ENCODE results near the gene HOXB7.

DNA sequence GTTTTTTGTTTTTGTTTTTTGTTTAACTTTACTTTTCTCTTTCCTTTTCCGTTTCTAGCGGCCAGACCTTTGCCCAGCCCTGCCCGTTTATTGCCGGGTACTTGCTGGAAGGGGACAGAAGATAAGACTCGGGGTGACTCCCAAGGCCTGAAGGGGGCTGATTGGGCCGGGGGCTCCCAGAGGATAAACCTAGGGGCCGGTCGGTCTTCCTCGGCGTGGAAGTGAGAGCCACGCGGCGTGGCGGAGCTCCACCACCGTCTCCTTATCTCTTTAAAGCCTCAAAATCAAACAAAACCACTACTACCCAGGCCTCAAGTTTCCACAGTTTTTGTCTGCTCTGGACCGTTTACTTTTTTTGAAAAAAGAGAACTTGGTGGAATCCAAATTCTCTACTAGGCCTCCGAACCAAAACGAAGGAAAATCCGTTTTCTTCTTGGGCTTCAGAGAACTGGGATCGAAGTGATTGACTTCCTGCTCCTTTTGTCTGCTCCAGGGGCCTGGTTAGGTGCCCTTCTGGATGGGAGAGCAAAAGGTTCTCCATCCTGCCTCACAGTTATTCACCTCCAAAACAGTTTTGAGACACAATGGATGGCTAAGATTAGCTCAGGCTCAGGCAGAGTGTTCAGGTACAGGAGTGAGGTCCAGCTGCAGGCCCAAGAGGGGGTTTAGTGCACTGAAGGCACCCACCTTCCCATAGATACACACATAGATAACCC lies 23.8 kb upstream of the HOXB7 start:
- TF ChIP-seq CTCF (IDR thresholded peaks at IDR 0.05 in 4 of 5, conservative IDR thresholded peaks at IDR 0.05 in 1 of 5) = no peak
- TF ChIP-seq POLR2A (IDR thresholded peaks at IDR 0.05) = no peak

Measured in gastrocnemius medialis (tissue), 4 donors.